ENCODE measurements around the gene MPPED2. TPM values are rescaled to one million over a fixed set of nuclear protein-coding genes. Genes with fewer than 3 reads are reported as not detected.

Gene MPPED2
- total RNA-seq, 2 experiments from 2014 or later, result 0.30 to 0.54 TPM

DNA sequence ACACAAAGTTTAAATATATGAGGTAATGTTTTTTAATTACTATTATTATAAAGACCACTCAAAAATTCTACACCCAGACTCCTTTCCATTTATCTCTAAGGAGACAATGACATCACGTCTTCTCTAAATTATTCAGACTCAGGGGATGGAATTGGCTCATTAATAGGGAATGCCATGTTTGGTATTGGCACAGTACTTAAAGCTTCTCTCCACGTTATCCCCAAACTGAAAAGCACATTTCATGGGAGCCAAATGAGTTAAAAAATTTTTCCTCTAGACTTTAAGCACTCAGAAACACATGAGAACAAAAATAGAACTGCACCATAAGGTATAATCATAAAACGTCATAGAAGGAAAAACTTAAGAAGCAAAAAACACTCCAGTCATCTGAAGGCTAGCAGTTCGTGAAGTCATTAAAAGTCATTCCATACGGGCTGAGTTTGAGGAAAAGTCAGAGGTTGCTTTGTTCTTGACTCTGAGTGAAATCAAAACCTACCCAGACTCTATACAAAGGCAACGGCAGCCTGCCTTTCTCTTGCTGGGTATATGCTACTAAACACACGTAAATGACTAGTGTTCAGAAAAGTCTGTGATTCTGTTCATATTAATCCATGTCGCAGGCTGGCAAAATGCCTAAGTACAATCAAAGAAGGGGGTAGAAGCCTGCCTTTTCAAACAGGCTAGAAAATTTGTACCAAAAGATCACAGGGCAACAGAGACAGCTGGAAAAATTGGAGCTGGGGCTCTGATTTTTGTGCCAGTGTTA lies 8.7 kb upstream of the MPPED2 start:
- intact Hi-C loops (cut with DNase I, micrococcal nuclease), result no loop called here
- no peaks in the 10 kb centered on the region for H3K36me3 Mint-ChIP-seq (ENCODE audit: low read depth)
- ChIA-PET CTCF (no interaction called here), POLR2A (no interaction called here)
- H3K27me3 Mint-ChIP-seq, result no peaks in the 10 kb centered on the region
- H3K27ac Mint-ChIP-seq, result no peak overlapping the region
- no peaks in the 10 kb centered on the region for H3K4me1 Mint-ChIP-seq
- ATAC-seq, result no peak
- H3K9me3 Mint-ChIP-seq (ENCODE audit: low read depth), result no peaks in the 10 kb centered on the region
- H3K4me3 Mint-ChIP-seq, result no peak overlapping the region
- DNase-seq, result no peak

DNA sequence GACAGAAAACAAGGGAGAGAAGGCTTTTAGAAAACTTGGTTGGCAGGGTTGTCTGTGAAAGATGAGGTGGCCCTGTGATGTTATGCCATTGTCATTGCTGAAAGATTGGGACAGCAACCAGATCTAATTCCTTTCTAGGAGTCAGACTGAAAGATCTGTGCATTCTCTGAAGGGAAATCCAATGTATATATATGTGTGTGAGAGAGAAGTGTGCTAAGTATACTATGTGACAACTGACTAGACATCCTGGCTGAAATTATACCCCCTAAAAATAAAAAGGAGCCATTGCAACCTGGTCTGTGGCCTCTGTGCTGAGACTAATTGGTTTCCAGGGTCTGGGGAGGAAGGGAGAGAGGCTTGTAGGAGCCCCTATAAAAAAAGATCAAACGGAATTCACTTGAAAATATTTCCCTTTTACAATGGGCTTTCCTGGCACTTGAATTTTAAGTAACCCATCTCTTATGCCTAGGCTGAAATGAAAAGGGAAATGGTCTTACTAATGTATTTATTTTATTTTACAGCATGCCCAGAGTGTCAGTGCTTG lies 1.2 kb upstream of the MPPED2 start:
- intact Hi-C loops (cut with DNase I, micrococcal nuclease), result loop anchor here in 1 of 2 experiments (10.0 kb wide), 1 partner anchor 243 kb away; no protein-coding TSS in a partner anchor
- POLR2A ChIA-PET, result no interaction called here
- ATAC-seq, result no peak
- no peak for DNase-seq
- no peaks in the 10 kb centered on the region for H3K9me3 Mint-ChIP-seq (ENCODE audit: low read depth)
- peaks cover 33% of the 10 kb centered on the region for H3K27me3 Mint-ChIP-seq
- H3K36me3 Mint-ChIP-seq (ENCODE audit: low read depth), result peaks cover 2% of the 10 kb centered on the region
- H3K4me3 Mint-ChIP-seq, result no peak overlapping the region
- peaks cover 9% of the 10 kb centered on the region for H3K4me1 Mint-ChIP-seq
- CTCF ChIA-PET, result interaction anchor here (1.3 kb wide), 1 partner anchor 11 kb away, joined by 5 read pairs; no protein-coding TSS in a partner anchor
- H3K27ac Mint-ChIP-seq, result no peak overlapping the region

DNA sequence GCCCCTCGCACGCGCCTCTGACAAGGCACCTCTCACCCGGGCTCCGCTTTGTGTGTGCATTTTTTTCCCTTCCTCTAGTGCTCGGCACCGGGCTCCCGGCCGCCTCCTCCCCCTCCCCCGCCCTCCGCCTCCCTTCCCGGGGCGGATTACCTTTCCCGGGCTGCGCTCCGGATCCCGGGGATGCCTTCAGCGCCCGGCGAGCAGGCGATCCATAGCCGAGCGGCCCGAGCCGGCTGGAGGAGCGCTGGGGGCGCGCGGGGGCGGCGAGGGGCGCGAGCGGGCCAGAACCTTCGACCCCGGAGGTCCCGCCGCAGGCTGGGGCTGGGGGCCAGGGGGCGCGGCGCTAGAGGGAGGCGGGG lies 282 bp downstream of the MPPED2 start:
- Mint-ChIP-seq H3K36me3 (ENCODE audit: low read depth) (peaks cover 2% of the 10 kb centered on the region), H3K4me3 (peak overlapping the region; percentile 35), H3K9me3 (ENCODE audit: low read depth) (no peaks in the 10 kb centered on the region), H3K27ac (no peak overlapping the region), H3K27me3 (peaks cover 38% of the 10 kb centered on the region), H3K4me1 (peaks cover 9% of the 10 kb centered on the region)
- peak; percentile 21 for DNase-seq
- no peak for ATAC-seq
- intact Hi-C loops (cut with DNase I, micrococcal nuclease), result loop anchor here in 1 of 2 experiments (10.0 kb wide), 1 partner anchor 241 kb away; no protein-coding TSS in a partner anchor
- POLR2A ChIA-PET, result no interaction called here
- CTCF ChIA-PET, result interaction anchor here (0.6 to 1.3 kb wide), 3 partner anchors 9 to 739 kb away, joined by 3 to 5 read pairs (median 5); no protein-coding TSS in a partner anchor

DNA sequence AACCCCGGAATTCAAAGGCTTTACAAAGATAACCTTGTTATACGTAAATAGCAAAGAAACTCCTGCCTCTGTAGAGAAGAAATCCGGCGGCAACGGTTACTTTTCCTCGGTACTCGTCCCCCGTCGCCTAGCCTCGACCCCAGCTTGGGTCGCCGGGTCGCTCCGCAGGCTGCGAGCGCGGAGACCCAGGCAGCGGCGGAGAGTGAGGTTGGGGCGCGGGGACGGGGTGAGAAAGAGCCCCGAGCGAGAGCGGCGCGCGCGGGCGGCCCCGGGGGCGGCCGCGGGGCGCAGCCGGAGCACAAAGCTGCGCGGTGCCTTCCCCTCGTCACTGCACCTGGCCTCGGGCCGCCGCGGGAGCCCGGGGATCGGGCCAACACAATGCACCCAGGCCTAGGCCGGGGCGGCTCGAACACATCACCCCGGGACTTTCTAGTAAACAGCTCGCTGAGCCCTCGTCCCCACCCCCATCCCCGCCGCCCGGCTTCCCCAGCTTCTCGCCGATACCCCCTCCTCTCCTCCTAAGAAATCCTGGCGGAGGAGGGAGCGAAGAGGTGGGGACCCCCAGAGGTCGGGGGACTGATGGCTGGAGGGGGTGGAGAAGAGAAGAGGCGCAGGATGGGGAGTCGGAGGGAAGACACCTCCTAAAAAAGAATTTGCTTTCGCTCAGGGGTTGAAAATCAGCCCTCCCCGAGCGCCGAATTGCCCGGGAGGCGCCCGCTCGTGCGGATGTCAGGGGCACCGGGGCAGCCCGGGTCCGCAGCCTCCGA lies 845 bp downstream of the MPPED2 start:
- Mint-ChIP-seq H3K4me1 (peaks cover 9% of the 10 kb centered on the region), H3K9me3 (ENCODE audit: low read depth) (no peaks in the 10 kb centered on the region), H3K36me3 (ENCODE audit: low read depth) (peaks cover 2% of the 10 kb centered on the region), H3K27ac (no peak overlapping the region), H3K4me3 (peak overlapping the region; percentile 36), H3K27me3 (peaks cover 38% of the 10 kb centered on the region)
- ChIA-PET CTCF (interaction anchor here (0.6 kb wide), 1 partner anchor 739 kb away, joined by 3 read pairs; no protein-coding TSS in a partner anchor), POLR2A (no interaction called here)
- intact Hi-C loops (cut with DNase I, micrococcal nuclease), result loop anchor here in 1 of 2 experiments (10.0 kb wide), 1 partner anchor 241 kb away; no protein-coding TSS in a partner anchor
- DNase-seq, result peak; percentile 47
- ATAC-seq, result peak; percentile 57

DNA sequence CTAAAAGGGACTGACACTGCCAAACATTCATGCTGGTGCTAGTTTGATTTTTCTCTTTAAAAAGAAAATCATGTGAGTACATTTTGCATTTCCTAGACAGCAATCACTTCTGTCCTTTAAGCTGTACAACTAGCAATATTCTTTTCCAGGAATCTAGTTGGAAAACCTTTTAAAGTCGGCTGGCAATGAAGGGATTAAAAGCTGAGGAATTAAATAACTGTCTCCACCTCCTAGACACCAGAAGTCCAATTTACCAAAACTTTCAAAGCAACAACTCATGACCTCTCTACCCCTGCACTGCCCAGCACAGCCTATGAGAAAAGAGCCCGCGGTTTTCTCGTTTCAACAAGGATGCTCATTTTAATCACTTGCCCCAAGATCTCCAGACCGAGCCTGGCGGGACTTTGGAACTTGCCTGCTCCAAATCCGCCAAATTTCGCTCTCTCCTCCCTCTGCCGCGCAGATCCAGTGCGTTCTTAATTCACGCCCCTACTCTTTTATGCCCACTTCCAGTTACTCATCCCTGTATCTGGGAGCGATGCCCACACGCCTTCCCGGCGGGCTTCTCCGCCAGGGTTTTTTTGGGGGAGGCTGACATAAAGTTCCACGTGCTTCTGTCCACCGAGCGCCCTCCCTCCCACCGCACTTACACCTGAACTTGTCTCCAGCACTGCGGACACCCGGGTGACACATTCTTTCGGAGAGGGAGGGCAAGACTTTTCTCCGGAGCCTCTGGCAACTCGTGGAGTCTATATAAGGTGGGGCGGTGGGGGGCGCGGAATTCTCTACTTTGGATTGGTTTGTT lies 2.5 kb downstream of the MPPED2 start:
- no peaks in the 10 kb centered on the region for H3K9me3 Mint-ChIP-seq (ENCODE audit: low read depth)
- POLR2A ChIA-PET, result no interaction called here
- intact Hi-C loops (cut with DNase I, micrococcal nuclease), result loop anchor here in 1 of 2 experiments (10.0 kb wide), 1 partner anchor 239 kb away; no protein-coding TSS in a partner anchor
- no peak overlapping the region for H3K4me3 Mint-ChIP-seq
- H3K27me3 Mint-ChIP-seq, result peaks cover 35% of the 10 kb centered on the region
- H3K36me3 Mint-ChIP-seq (ENCODE audit: low read depth), result peaks cover 2% of the 10 kb centered on the region
- no peak overlapping the region for H3K27ac Mint-ChIP-seq
- no peak for ATAC-seq
- no peak for DNase-seq
- peaks cover 9% of the 10 kb centered on the region for H3K4me1 Mint-ChIP-seq
- CTCF ChIA-PET, result interaction anchor here (0.7 kb wide), 1 partner anchor 82 kb away, joined by 3 read pairs; no protein-coding TSS in a partner anchor

DNA sequence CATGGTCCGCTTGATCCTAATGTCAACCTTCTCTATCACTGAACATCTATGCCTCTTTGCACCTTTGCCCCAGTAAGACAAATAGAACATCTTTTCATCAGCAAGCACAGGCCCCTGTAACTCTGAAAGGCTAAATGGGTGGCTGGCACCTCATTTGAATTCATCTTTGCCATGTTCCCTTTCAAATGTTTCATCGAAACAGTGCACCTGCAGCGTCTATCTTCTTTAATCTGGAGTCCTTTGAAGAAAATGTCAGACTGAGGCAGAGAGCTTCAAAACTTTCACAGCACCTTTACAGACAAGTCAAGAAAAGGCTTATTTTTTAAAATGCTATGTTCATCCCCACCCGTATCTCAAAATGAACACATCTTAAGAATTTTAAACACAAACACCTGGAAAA lies 3.4 kb downstream of the MPPED2 start:
- peaks cover 35% of the 10 kb centered on the region for H3K27me3 Mint-ChIP-seq
- intact Hi-C loops (cut with DNase I, micrococcal nuclease), result loop anchor here in 1 of 2 experiments (10.0 kb wide), 1 partner anchor 238 kb away; no protein-coding TSS in a partner anchor
- H3K36me3 Mint-ChIP-seq (ENCODE audit: low read depth), result peaks cover 2% of the 10 kb centered on the region
- CTCF ChIA-PET, result interaction anchor here (0.7 kb wide), 1 partner anchor 81 kb away, joined by 3 read pairs; no protein-coding TSS in a partner anchor
- no peaks in the 10 kb centered on the region for H3K9me3 Mint-ChIP-seq (ENCODE audit: low read depth)
- peaks cover 9% of the 10 kb centered on the region for H3K4me1 Mint-ChIP-seq
- POLR2A ChIA-PET, result no interaction called here
- no peak overlapping the region for H3K4me3 Mint-ChIP-seq
- DNase-seq, result no peak
- no peak overlapping the region for H3K27ac Mint-ChIP-seq
- ATAC-seq, result no peak

DNA sequence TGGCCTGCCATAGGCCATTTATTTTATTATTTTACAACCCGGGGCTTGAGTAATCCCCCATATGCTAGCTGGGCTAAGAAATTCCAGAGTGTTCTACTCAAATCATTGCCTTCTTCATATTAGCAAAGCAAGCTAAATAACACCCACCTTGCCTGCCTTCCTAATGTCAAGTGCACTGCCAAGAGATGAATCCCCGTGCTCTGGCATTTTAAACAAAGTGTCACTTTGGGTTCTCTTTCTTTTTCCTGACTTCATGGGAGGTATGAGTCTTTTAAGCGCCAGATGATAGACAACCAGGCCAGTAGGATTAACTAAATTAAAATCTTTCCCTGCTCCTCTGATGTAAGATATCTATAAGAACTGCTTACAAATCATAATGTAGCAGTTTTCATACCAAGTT lies 4.5 kb downstream of the MPPED2 start:
- no peak overlapping the region for H3K4me3 Mint-ChIP-seq
- DNase-seq (no peak), ATAC-seq (no peak)
- H3K27me3 Mint-ChIP-seq, result peaks cover 28% of the 10 kb centered on the region
- intact Hi-C loops (cut with DNase I, micrococcal nuclease), result loop anchor here in 1 of 2 experiments (10.0 kb wide), 1 partner anchor 237 kb away; no protein-coding TSS in a partner anchor
- H3K27ac Mint-ChIP-seq, result no peak overlapping the region
- POLR2A ChIA-PET, result no interaction called here
- CTCF ChIA-PET, result no interaction called here
- peaks cover 9% of the 10 kb centered on the region for H3K4me1 Mint-ChIP-seq
- H3K9me3 Mint-ChIP-seq (ENCODE audit: low read depth), result no peaks in the 10 kb centered on the region
- H3K36me3 Mint-ChIP-seq (ENCODE audit: low read depth), result peaks cover 2% of the 10 kb centered on the region

DNA sequence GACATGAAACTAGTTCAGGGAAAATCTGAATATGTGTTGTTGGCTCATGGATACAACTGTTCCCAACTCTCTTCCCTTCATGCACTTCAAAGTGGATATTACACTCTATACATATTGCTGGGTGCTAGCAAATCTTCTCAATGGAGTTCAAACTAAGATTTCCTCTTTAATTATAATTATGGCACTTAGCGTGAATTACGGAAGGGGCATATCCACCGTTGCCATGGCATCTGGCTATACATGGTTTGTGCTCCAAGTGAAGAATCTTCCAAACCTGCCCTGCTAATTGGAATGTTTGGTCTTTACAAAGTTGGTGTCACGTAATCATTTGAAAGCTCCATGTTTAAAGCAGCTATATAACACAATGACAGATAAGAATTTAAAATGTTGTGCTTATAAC lies 5.6 kb downstream of the MPPED2 start:
- POLR2A ChIA-PET, result no interaction called here

DNA sequence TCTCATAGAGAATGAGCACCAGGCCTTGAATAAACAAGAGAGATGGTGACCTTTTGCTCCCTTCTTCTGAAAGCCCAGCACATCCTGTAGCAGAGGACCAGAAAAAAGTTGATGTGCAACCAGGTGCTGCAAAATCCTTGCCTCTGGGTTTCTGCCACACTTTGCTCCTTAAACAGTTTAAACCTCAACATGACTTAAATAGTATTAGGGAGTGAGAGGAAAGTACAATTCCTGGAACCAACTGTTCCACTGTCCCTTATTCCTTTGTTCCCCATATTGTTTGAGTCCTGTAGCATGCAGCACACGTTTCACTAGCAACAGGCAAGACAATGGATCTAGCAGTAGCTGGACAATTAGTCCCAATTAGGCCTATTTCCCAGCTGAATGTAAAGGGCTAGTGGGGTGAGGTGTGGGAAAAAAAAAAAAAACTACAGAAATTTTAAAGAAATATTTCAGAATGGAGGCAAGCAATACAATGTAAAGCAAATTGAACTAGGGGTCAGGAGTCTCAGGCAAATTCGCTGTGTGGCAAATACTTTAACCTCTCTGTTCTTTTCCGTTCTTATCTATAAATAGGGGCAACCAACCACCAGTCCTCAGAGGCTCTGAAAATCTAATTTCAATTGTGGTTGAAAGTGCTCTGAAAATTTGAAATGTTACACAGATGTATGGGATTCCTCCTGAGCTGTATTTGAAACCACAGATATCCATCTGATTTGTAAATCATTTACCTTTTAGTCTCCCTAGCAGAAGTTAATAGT lies 6.6 kb downstream of the MPPED2 start:
- Mint-ChIP-seq H3K9me3 (ENCODE audit: low read depth) (no peaks in the 10 kb centered on the region), H3K27me3 (peaks cover 24% of the 10 kb centered on the region), H3K4me1 (peaks cover 4% of the 10 kb centered on the region), H3K4me3 (no peak overlapping the region), H3K27ac (no peak overlapping the region), H3K36me3 (ENCODE audit: low read depth) (peaks cover 2% of the 10 kb centered on the region)
- ATAC-seq (no peak), DNase-seq (no peak)
- ChIA-PET POLR2A (no interaction called here), CTCF (interaction anchor here (1.3 kb wide), 1 partner anchor 8 kb away, joined by 3 read pairs; no protein-coding TSS in a partner anchor)
- intact Hi-C loops (cut with DNase I, micrococcal nuclease), result loop anchor here in 1 of 2 experiments (10.0 kb wide), 1 partner anchor 235 kb away; no protein-coding TSS in a partner anchor

More for the DNA sequence above, 5.6 kb downstream of the MPPED2 start:
- ATAC-seq (no peak), DNase-seq (no peak)
- Mint-ChIP-seq H3K4me3 (no peak overlapping the region), H3K27ac (no peak overlapping the region), H3K9me3 (ENCODE audit: low read depth) (no peaks in the 10 kb centered on the region), H3K36me3 (ENCODE audit: low read depth) (peaks cover 2% of the 10 kb centered on the region), H3K27me3 (peaks cover 27% of the 10 kb centered on the region), H3K4me1 (peaks cover 9% of the 10 kb centered on the region)
- intact Hi-C loops (cut with DNase I, micrococcal nuclease), result loop anchor here in 1 of 2 experiments (10.0 kb wide), 1 partner anchor 236 kb away; no protein-coding TSS in a partner anchor
- CTCF ChIA-PET, result interaction anchor here (1.3 kb wide), 1 partner anchor 9 kb away, joined by 3 read pairs; no protein-coding TSS in a partner anchor

DNA sequence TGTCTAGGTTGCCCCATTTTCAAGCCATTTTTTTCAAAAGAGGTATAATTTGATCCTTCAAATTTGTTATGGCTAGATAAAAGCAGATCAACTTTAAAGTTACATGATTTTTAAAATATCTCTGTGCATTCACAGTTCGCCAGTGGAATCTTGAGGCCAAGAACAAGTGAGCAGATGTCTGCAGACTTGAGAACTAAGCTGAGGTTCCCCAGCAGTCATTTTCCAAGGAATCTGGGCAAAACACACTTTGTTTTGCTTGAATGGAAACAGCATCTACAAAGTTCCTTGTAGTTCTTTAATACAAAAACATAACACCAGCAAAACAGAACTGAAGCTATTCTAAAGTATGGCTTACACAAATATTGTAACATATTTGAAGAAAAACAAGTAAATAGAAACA lies 7.7 kb downstream of the MPPED2 start:
- no peaks in the 10 kb centered on the region for H3K36me3 Mint-ChIP-seq (ENCODE audit: low read depth)
- DNase-seq, result no peak
- H3K4me3 Mint-ChIP-seq, result no peak overlapping the region
- ATAC-seq, result no peak
- H3K27me3 Mint-ChIP-seq, result peaks cover 13% of the 10 kb centered on the region
- intact Hi-C loops (cut with DNase I, micrococcal nuclease), result no loop called here
- H3K9me3 Mint-ChIP-seq (ENCODE audit: low read depth), result no peaks in the 10 kb centered on the region
- POLR2A ChIA-PET, result no interaction called here
- peaks cover under 1% of the 10 kb centered on the region for H3K4me1 Mint-ChIP-seq
- CTCF ChIA-PET, result no interaction called here
- H3K27ac Mint-ChIP-seq, result no peak overlapping the region
